Endothelial cell of umbilical vein (primary cell): ENCODE data around the gene MAML2. TPM values are rescaled to one million over a fixed set of nuclear protein-coding genes. Genes with fewer than 3 reads are reported as not detected.

Source experiments
- BruUV-seq: library from RNA; stranded (reverse); fragments of 400-500 nt; replicated peaks from 2 replicates; lab custom pipeline; 2021; lab: Mats Ljungman, UMichigan
- CTCF ChIA-PET: fragments of 300-600, 350-600 bp; sonication (Branson Sonifier 250); formaldehyde crosslinking; loops from one replicate; lab custom pipeline; 2021; ENCODE audit warnings: antibody characterized with exemption, inconsistent platforms; lab: Charles Lee
- POLR2A ChIA-PET: fragments of 300-600, 350-600 bp; sonication (Branson Sonifier 250); formaldehyde crosslinking; loops from one replicate; lab custom pipeline; 2021; ENCODE audit warnings: antibody characterized with exemption, inconsistent platforms; lab: Charles Lee
- DNase-seq: peaks from one replicate; pipeline ENCODE4 v3.0.0-alpha.2; 2011; ENCODE audit warnings: low read depth, low spot score
- FAIRE-seq: peaks from 2 replicates; lab custom pipeline; 2011; peaks lifted over from hg19 to GRCh38; lab: Jason Lieb, UNC
- H2AFZ ChIP-seq: 2 replicates; pipeline ENCODE4 v1.6.0; 2012; ENCODE audit warnings: low read depth, low read length, control low read depth, inconsistent platforms
- H3K27ac ChIP-seq: 2 replicates; pipeline ENCODE4 v1.5.1; 2011; ENCODE audit warnings: low read depth, mild to moderate bottlenecking, control low read depth, low read length, moderate library complexity; ENCODE audit not compliant: insufficient read depth
- H3K27me3 ChIP-seq, 2 experiments: 2 replicates each; pipeline versions ENCODE4 v1.6.0 to v1.6.1; 2011; ENCODE audit warnings: low read length in 2 of 2, mixed read lengths in 1 of 2; ENCODE audit not compliant: control insufficient read depth in 2 of 2, insufficient read depth in 2 of 2
- H3K36me3 ChIP-seq, 2 experiments: 2 replicates in 1 of 2; 3 replicates in 1 of 2; pipeline ENCODE4 v1.5.1; 2011; ENCODE audit warnings: low read length in 2 of 2, mild to moderate bottlenecking in 1 of 2, moderate library complexity in 1 of 2; ENCODE audit not compliant: control insufficient read depth in 2 of 2, insufficient read depth in 2 of 2; ENCODE audit errors: extremely low read depth in 1 of 2
- H3K4me1 ChIP-seq: 3 replicates; pipeline ENCODE4 v1.5.1; 2011; ENCODE audit warnings: mild to moderate bottlenecking, low read length; ENCODE audit not compliant: control insufficient read depth, insufficient read depth; ENCODE audit errors: extremely low read depth
- H3K4me2 ChIP-seq: 2 replicates; pipeline ENCODE4 v1.6.1; 2011; ENCODE audit warnings: low read length, control low read depth, mixed read lengths; ENCODE audit not compliant: insufficient read depth
- H3K4me3 ChIP-seq, 3 experiments: fragments of 200-600 bp in 1 of 3; sonication (generic), shearing (Covaris generic) in 1 of 3; replicated peaks in 1 of 3; 2 replicates each; pipeline ENCODE4 v1.5.1; 2011 to 2016; ENCODE audit warnings: control low read depth in 3 of 3, low read length in 3 of 3, mild to moderate bottlenecking in 2 of 3, inconsistent platforms in 1 of 3, low read depth in 1 of 3, moderate library complexity in 1 of 3; ENCODE audit not compliant: insufficient read depth in 1 of 3
- H3K79me2 ChIP-seq: 2 replicates; pipeline ENCODE4 v1.6.0; 2012; ENCODE audit warnings: low read length, inconsistent platforms; ENCODE audit not compliant: control insufficient read depth, insufficient read depth
- H3K9ac ChIP-seq: replicated peaks from 2 replicates; pipeline ENCODE3; 2011; ENCODE audit warnings: low read length, control low read depth; ENCODE audit not compliant: insufficient read depth; ENCODE audit errors: extremely low read depth
- H3K9me1 ChIP-seq: replicated peaks from 3 replicates; pipeline ENCODE4 v1.6.0; 2011; ENCODE audit warnings: mild to moderate bottlenecking, low read length; ENCODE audit not compliant: control insufficient read depth, insufficient read depth; ENCODE audit errors: extremely low read depth
- H3K9me3 ChIP-seq: replicated peaks from 2 replicates; pipeline ENCODE4 v1.5.1; 2012; ENCODE audit warnings: low read length, inconsistent platforms; ENCODE audit not compliant: control insufficient read depth, insufficient read depth
- H4K20me1 ChIP-seq: replicated peaks from 2 replicates; pipeline ENCODE3; 2011; ENCODE audit warnings: mild to moderate bottlenecking, low read length; ENCODE audit not compliant: control insufficient read depth, insufficient read depth; ENCODE audit errors: extremely low read depth
- CTCF ChIP-seq, 2 donors: IDR thresholded peaks; 1 replicate in 1 of 2; 2 replicates in 1 of 2; pipeline ENCODE4 v1.5.1; 2011; ENCODE audit warnings: low read length in 2 of 2, mild to moderate bottlenecking in 2 of 2, moderate library complexity in 2 of 2, control low read depth in 1 of 2, inconsistent platforms in 1 of 2, low read depth in 1 of 2; ENCODE audit not compliant: insufficient read depth in 1 of 2; ENCODE audit errors: extremely low read depth in 1 of 2
- EZH2 ChIP-seq: IDR thresholded peaks from 2 replicates; pipeline ENCODE4 v1.6.1; 2012; ENCODE audit warnings: borderline replicate concordance, low read depth, mild to moderate bottlenecking, moderate library complexity, low read length, inconsistent platforms; ENCODE audit not compliant: severe bottlenecking
- FOS ChIP-seq: IDR thresholded peaks from 2 replicates; pipeline ENCODE4 v1.6.1; 2011; ENCODE audit warnings: mild to moderate bottlenecking, low read length, moderate library complexity, borderline replicate concordance; ENCODE audit not compliant: insufficient read depth
- GATA2 ChIP-seq: IDR thresholded peaks from 2 replicates; pipeline ENCODE4 v1.7.0; 2011; ENCODE audit warnings: low read depth, mild to moderate bottlenecking, moderate library complexity, mixed read lengths, low read length; ENCODE audit not compliant: insufficient read length, insufficient read depth
- JUN ChIP-seq: IDR thresholded peaks from 2 replicates; pipeline ENCODE4 v1.6.1; 2011; ENCODE audit warnings: borderline replicate concordance, low read depth; ENCODE audit not compliant: insufficient read length, insufficient read depth
- MAX ChIP-seq: IDR thresholded peaks from 2 replicates; pipeline ENCODE4 v1.6.1; 2011; ENCODE audit not compliant: insufficient read depth, insufficient read length
- MYC ChIP-seq: IDR thresholded peaks from one replicate; pipeline ENCODE4 v1.6.1; 2011; ENCODE audit warnings: mild to moderate bottlenecking, low read depth, low read length
- POLR2A ChIP-seq: IDR thresholded peaks from 2 replicates; pipeline ENCODE4 v1.6.1; 2012; ENCODE audit warnings: low read depth, mild to moderate bottlenecking, control low read depth, low read length
- POLR2AphosphoS5 ChIP-seq: IDR thresholded peaks from 2 replicates; pipeline ENCODE4 v1.6.1; 2012; ENCODE audit warnings: low read depth, mild to moderate bottlenecking, control low read depth, low read length, moderate library complexity; ENCODE audit not compliant: insufficient read depth
- dilution Hi-C: fragments of 300-500 bp; cut with MboI; formaldehyde crosslinking; loops from one replicate; pipeline ENCODE4 v1.15.0; 2019; ENCODE audit warnings: low sequenced_read_pairs; ENCODE audit not compliant: extremely low pct_ligation_motif_present
- intact Hi-C: fragments of 100-400 bp; cut with micrococcal nuclease; formaldehyde crosslinking; loops from one replicate; pipeline ENCODE4 v1.10.0; 2022
- polyA plus RNA-seq, 4 experiments: library from polyadenylated mRNA; depleted of rRNA in 3 of 4; stranded (reverse) in 3 of 4; unstranded in 1 of 4; fragments of >200 nt; gene quantifications; 2 replicates each; pipeline versions ENCODE4 v1.2.1 to v1.2.3, GENCODE V29; 2011 to 2012; ENCODE audit warnings: missing spikeins in 1 of 4
- total RNA-seq: library from RNA; stranded (reverse); gene quantifications from 2 replicates; pipeline ENCODE4 v1.2.3, GENCODE V29; 2021

Gene MAML2
- total and polyA plus RNA-seq, 2 donors (not counting 3 experiments of a cell fraction or from before 2014, with no cell fraction given) = 12.4 to 16.8 TPM

GRCh38 chr11:96021901-96022650 lies 320.9 kb downstream of the MAML2 start:
- Histone ChIP-seq H3K4me1 (no peaks in the 10 kb centered on the region), H3K9me3 (no peaks in the 10 kb centered on the region), H3K27ac (no peak overlapping the region), H3K79me2 (no peaks in the 10 kb centered on the region), H3K9me1 (no peaks in the 10 kb centered on the region), H3K27me3 (no peaks in the 10 kb centered on the region), H3K9ac (no peak overlapping the region), H3K4me2 (no peak overlapping the region), H3K4me3 (no peak overlapping the region), H2AFZ (no peak overlapping the region), H4K20me1 (peaks cover 2% of the 10 kb centered on the region), H3K36me3 (no peaks in the 10 kb centered on the region)
- no peak for FAIRE-seq
- intact Hi-C loops = no loop called here
- dilution Hi-C loops = no loop called here
- ChIA-PET POLR2A (no interaction called here), CTCF (interaction anchor here (0.8 to 1.0 kb wide), 2 partner anchors 9 to 12 kb away, joined by 3 read pairs; no protein-coding TSS in a partner anchor)
- DNase-seq = no peak
- no peak for TF ChIP-seq POLR2AphosphoS5
- TF ChIP-seq JUN = no peak
- TF ChIP-seq EZH2 = no peak
- TF ChIP-seq GATA2 = no peak
- TF ChIP-seq MYC = no peak
- TF ChIP-seq FOS = no peak
- no peak for TF ChIP-seq POLR2A
- TF ChIP-seq MAX = no peak
- no peak for TF ChIP-seq CTCF (IDR thresholded peaks at IDR 0.05; ENCODE audit: extremely low read depth in 1 of 2, insufficient read depth in 1 of 2, low read depth in 1 of 2, low read length in 2 of 2)
- no TSS peak for BruUV-seq
